Measurements from ENCODE around the gene AIG1.
"Not testable (repeated sequence)": the region's sequence is repeated elsewhere in the genome, so short reads cannot be mapped to it uniquely, and the experiment has no call there.

Gene AIG1

GRCh38 chr6:143238306-143238705, 177.6 kb downstream of the AIG1 start:
- no peak for DNase-seq

- DNase-seq = no peak
These were observed 180.4 kb downstream of the AIG1 start for GRCh38 chr6:143241111-143241510.

- DNase-seq = no peak
These were observed 181.2 kb downstream of the AIG1 start for GRCh38 chr6:143241911-143242310.

- DNase-seq = no peak
These were observed 183.1 kb downstream of the AIG1 start for GRCh38 chr6:143243786-143244185.

GRCh38 chr6:143245656-143246055, 185.0 kb downstream of the AIG1 start:
- no peak for DNase-seq

GRCh38 chr6:143246166-143246775, 185.6 kb downstream of the AIG1 start:
- not testable (repeated sequence) for DNase-seq

GRCh38 chr6:143247586-143247985, 186.9 kb downstream of the AIG1 start:
- no peak for DNase-seq

GRCh38 chr6:143248359-143248758, 187.7 kb downstream of the AIG1 start:
- no peak for DNase-seq

- DNase-seq = no peak
These were observed 190.6 kb downstream of the AIG1 start for GRCh38 chr6:143251288-143251687.

GRCh38 chr6:143252961-143253360, 192.3 kb downstream of the AIG1 start:
- DNase-seq = no peak

GRCh38 chr6:143253586-143253985, 192.9 kb downstream of the AIG1 start:
- no peak for DNase-seq

GRCh38 chr6:143258945-143259344, 198.3 kb downstream of the AIG1 start:
- no peak for DNase-seq

GRCh38 chr6:143260857-143261256, 200.2 kb downstream of the AIG1 start:
- no peak for DNase-seq

- DNase-seq = no peak
These were observed 201.3 kb downstream of the AIG1 start for GRCh38 chr6:143261899-143262436.

GRCh38 chr6:143262859-143263258, 202.2 kb downstream of the AIG1 start:
- no peak for DNase-seq

GRCh38 chr6:143264379-143264778, 203.7 kb downstream of the AIG1 start:
- no peak for DNase-seq

GRCh38 chr6:143264986-143265764, 204.5 kb downstream of the AIG1 start:
- no peak for DNase-seq

GRCh38 chr6:143267760-143268159, 207.1 kb downstream of the AIG1 start:
- DNase-seq = no peak

- DNase-seq = no peak
These were observed 207.8 kb downstream of the AIG1 start for GRCh38 chr6:143268439-143268838.

GRCh38 chr6:143270026-143270425, 209.3 kb downstream of the AIG1 start:
- no peak for DNase-seq

GRCh38 chr6:143271024-143271423, 210.3 kb downstream of the AIG1 start:
- DNase-seq = no peak

GRCh38 chr6:143276436-143276835, 215.7 kb downstream of the AIG1 start:
- peak in 1 of 5 experiments; percentile 54 for DNase-seq

- peak in 1 of 5 experiments; percentile 3 for DNase-seq
These were observed 218.7 kb downstream of the AIG1 start for GRCh38 chr6:143279385-143279784.

Measured in T-helper 2 cell (primary cell).